ENCODE results near the gene OSMR.

Gene OSMR

GRCh38 chr5:38871790-38872551, 26.2 kb downstream of the OSMR start:
- DNase-seq (ENCODE audit: low spot score): no peak

GRCh38 chr5:38872826-38873225, 27.0 kb downstream of the OSMR start:
- no peak for DNase-seq (ENCODE audit: low spot score)

- DNase-seq (ENCODE audit: low spot score): no peak
Measured at GRCh38 chr5:38874948-38875456, 29.2 kb downstream of the OSMR start.

GRCh38 chr5:38878391-38879077, 32.7 kb downstream of the OSMR start:
- no peak for DNase-seq (ENCODE audit: low spot score)

GRCh38 chr5:38879078-38879460, 33.3 kb downstream of the OSMR start:
- no peak for DNase-seq (ENCODE audit: low spot score)

- DNase-seq (ENCODE audit: low spot score): no peak
Measured at GRCh38 chr5:38883842-38884241, 38.0 kb downstream of the OSMR start.

- no peak for DNase-seq (ENCODE audit: low spot score)
Measured at GRCh38 chr5:38885208-38885607, 39.4 kb downstream of the OSMR start.

GRCh38 chr5:38888041-38888440, 42.2 kb downstream of the OSMR start:
- DNase-seq (ENCODE audit: low spot score): no peak

GRCh38 chr5:38889424-38889823, 43.6 kb downstream of the OSMR start:
- DNase-seq (ENCODE audit: low spot score): no peak

GRCh38 chr5:38891563-38891962, 45.8 kb downstream of the OSMR start:
- no peak for DNase-seq (ENCODE audit: low spot score)

GRCh38 chr5:38892363-38892762, 46.6 kb downstream of the OSMR start:
- DNase-seq (ENCODE audit: low spot score): no peak

- no peak for DNase-seq (ENCODE audit: low spot score)
Measured at GRCh38 chr5:38896760-38897159, 50.9 kb downstream of the OSMR start.

GRCh38 chr5:38899936-38900335, 54.1 kb downstream of the OSMR start:
- no peak for DNase-seq (ENCODE audit: low spot score)

- no peak for DNase-seq (ENCODE audit: low spot score)
Measured at GRCh38 chr5:38905516-38905915, 59.7 kb downstream of the OSMR start.

- DNase-seq (ENCODE audit: low spot score): no peak
Measured at GRCh38 chr5:38906503-38906902, 60.7 kb downstream of the OSMR start.

- DNase-seq (ENCODE audit: low spot score): no peak
Measured at GRCh38 chr5:38911933-38912332, 66.1 kb downstream of the OSMR start.

GRCh38 chr5:38913714-38914113, 67.9 kb downstream of the OSMR start:
- no peak for DNase-seq (ENCODE audit: low spot score)

GRCh38 chr5:38916802-38917201, 71.0 kb downstream of the OSMR start:
- DNase-seq (ENCODE audit: low spot score): no peak

GRCh38 chr5:38921174-38921573, 75.4 kb downstream of the OSMR start:
- no peak for DNase-seq (ENCODE audit: low spot score)

GRCh38 chr5:38922199-38922598, 76.4 kb downstream of the OSMR start:
- peak; percentile 47 for DNase-seq (ENCODE audit: low spot score)

GRCh38 chr5:38923661-38924451, 78.0 kb downstream of the OSMR start:
- no peak for DNase-seq (ENCODE audit: low spot score)

- DNase-seq (ENCODE audit: low spot score): no peak
Measured at GRCh38 chr5:38925154-38925925, 79.5 kb downstream of the OSMR start.

All from activated CD4-positive, alpha-beta T cell treated with anti-CD3 and anti-CD28 coated beads, Interleukin-2, Interleukin-4, amounts not matched to agents 100 ng/mL and 50 ng/mL, durations not matched to agents 16 hours and 8 hours (primary cell).